C1 segment of cervical spinal cord (tissue), 14 donors: ENCODE results near the gene GDF15.
"Not testable (repeated sequence)": the region's sequence is repeated elsewhere in the genome, so short reads cannot be mapped to it uniquely, and the experiment has no call there.

Source experiments
- DNase-seq, 14 donors: peaks; one replicate each; lab custom pipeline; 2025; lab: John Stamatoyannopoulos, UW

The GDF15 gene

GRCh38 chr19:18364277-18364825 lies 21.6 kb upstream of the GDF15 start:
- DNase-seq = not testable (repeated sequence)

DNA sequence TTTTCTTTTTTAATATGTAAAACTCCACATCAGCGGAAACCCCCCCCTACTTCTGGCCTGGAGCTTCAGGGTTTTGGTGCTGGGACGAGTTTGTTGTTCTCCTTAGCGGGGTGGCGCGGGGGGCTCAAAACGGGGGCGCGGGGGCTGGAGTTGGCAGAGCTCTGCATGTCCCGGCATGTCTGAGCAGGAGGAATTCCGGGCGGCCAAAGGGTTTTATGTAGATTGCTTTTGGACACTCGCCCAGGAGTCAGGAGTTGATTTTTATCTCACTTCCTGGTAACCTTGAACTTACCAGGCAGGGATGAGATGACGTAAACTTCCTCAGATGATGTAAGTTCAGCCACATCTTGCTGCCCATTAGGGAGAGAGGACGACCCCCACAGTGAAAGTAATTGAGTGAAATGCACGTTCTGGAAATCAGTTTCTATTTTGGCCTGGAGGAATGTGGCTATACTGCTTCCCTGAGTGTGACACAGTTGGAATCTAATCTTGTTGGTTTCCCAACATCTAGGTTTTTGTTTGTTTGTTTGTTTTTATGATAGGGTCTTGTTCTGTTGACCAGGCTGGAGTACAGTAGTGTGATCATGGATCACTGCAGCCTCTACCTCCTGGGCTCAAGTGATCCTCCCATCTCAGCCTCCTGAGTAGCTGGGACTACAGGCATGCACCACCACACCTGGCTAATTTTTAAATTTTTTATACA lies 21.0 kb upstream of the GDF15 start:
- peak in 4 of 14 donors; percentile 1 to 19 (median 9) for DNase-seq

DNA sequence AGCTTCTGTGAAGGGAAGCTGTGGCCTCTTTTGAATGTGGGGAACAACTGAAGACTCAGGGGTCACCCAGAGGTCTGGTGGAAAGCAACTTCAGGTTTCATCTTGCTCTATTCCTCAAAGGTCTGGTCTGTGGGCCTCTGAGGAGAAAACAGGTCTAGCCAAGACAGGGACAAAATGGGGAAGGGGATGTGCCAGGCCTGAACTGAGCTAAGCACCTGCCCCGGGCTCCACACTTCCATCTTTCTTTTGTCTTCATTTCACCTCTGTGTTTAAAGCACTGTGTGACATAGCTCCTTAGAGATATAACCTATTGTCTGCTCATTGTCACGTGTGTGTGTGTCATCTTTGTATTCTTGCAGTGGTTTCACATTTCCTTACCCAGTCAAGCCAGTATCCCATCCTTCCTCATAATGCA lies 19.9 kb upstream of the GDF15 start:
- no peak for DNase-seq

- no peak for DNase-seq
Measured at GRCh38 chr19:18368504-18369222, 17.3 kb upstream of the GDF15 start.

DNA sequence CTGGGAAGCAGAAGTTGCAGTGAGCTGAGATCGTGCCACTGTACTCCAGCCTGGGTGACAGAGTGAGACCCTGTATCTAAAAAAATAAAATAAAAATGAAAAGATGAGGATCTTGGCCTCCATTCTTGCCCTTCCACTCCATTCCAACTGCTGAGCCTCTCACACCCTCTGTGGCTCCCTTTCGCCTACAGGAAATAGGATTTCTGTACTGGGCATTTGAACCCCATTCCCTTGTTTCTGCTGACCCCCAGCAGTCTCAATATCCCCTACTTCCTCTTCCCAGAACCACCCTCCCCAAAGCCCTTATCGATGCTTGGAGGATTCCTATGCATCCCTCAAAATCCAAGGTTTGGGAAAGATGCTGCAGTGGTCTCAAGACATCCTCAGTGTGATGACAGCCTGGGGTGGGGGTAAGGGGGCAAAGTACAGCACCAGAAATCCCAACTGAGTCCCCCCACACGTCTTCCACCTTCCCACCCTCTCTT lies 12.5 kb upstream of the GDF15 start:
- DNase-seq = no peak

DNA sequence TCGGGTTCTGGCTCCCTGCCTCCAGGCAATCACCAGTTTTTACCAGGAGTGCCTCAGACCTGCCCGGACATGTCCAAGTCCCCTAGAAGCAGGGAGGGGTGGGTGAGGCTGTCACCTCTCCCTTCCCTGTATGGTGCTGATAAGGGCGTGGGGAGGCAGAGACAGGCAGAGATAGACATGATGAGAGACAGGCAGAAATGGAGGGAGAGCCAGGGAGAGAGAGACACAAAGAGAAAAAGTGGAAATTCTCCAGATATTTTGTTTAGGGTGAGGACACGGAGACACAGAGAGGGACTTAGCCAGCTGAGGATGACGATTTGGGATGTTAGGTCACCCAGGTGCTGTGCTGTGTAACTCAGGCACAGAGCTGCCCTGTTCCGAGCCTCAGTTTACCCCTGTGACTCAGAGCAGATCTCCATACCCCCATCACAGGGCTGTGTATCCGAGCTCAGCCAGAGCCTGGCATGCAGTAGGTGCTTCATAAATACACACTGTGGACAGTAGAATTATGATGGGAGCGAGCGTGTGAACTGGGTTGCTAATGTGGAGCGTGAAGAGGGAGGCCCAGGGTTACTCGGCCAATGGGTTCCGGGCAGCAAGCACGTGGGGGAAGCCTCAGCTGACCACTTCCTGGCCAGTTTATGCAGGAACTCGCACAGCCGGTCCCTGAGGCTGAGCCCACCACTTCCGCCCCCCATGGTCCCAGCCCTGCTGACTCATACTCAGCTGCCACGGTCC lies 11.9 kb upstream of the GDF15 start:
- peak in 13 of 14 donors; percentile 18 to 91 (median 64) for DNase-seq

- DNase-seq = no peak
Measured at GRCh38 chr19:18377026-18377425, 8.9 kb upstream of the GDF15 start.

DNA sequence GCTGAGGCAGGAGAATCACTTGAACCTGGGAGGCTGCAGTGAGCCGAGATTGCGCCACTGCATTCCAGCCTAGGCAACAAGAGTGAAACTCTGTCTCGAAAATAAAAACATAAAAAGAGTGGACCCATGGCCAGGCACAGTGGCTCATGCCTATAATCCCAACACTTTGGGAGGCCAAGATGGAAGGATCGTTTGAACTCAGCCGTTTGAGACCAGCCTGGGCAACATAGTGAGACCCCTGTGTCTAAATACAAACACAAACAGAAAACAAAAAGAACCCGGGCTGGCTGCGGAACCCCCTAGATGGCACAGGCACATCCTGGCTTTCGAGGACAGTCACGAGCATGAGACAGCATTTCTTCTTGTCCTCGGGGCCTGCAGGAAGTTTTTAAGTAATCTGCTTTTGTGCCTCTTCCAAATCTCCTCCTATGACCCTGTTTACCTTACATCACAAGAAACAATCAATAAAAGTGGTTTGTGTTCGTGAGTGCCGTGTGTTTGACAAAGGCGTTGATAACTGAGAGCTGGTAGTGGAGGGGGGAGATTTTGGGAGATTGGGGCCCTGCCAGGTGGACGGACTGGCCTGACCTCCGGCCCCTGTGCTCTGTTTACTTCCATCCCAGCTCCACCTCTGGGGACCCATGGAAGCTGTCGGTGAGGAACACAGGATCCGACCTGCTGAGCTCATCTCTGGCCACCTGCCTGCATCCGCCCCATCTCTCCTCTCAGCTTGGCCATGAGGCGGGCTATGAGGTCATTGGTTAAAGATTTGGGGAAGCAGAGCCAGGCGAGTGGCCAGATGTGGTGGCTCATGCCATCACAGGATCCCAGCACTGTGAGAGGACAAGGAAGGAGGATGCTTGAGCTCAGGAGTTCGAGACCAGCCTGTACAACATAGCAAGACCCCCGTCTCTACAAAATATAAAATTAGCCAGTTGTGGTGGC lies 5.9 kb upstream of the GDF15 start:
- DNase-seq = peak in 2 of 14 donors; percentile 19 to 42

DNA sequence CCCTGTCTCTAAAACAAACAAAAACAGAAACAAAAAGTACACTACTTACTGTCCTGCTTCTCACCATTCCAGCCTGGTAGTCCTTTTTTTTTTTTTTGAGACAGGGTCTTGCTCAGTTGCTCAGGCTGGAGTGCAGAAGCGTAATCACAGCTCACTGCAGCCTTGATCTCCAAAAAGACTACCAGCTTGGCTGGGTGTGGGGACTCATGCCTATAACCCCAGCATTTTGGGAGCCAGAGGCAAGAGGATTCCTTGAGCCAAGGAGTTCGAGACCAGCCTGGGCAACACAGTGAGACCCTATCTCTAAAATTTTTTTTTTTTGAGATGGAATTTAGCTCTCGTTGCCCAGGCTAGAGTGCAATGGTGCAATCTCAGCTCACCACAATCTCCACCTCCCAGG lies 5.1 kb upstream of the GDF15 start:
- no peak for DNase-seq

DNA sequence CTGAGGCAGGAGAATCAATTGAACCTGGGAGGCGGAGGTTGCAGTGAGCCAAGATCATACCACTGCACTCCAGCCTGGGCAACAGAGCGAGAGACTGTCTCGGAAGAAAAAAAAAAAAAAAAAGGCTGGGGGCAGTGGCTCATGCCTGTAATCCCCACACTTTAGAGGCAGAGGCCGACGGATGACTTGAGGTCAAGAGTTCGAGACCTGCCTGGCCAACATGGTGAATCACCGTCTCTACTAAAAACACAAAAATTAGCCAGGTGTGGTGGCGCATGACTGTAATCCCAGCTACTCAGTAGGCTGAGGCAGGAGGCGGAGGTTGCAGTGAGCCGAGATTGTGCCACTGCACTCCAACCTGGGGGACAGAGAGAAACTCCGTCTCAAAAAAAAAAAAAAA lies 2.3 kb upstream of the GDF15 start:
- DNase-seq = not testable (repeated sequence)

DNA sequence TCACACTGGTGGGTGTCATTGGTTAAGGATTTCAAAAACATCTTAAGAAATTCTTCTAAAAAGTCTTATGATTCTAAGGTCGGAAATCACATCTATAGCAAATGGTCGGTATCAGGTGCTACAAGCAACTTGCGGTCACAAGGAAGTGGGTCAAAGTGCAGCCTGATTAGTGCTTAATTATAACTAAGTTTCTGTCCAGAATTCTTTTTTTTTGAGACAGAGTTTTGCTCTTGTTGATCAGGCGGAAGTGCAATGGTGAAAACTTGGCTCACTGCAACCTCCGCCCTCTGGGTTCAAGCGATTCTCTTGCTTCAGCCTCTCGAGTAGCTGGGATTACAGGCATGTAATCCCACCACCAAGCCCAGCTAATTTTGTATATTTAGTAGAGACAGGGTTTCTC lies 1.2 kb upstream of the GDF15 start:
- DNase-seq = no peak

DNA sequence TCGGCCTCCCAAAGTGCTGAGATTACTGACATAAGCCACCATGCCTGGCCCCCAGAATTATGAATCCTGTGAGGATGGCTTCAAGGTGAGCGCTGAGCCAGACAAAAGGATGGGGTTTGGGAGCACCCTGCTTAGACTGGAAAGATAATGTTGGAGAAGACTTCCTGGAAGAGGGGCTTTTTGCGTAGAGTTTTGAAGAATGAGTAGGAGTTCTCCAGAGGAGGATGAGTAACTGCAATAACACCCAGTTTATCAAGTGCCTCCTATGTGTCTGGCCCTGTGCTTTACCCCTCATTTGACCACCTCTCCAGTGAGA lies 641 bp upstream of the GDF15 start:
- no peak for DNase-seq

- DNase-seq = no peak
Measured at GRCh38 chr19:18386543-18387271, 749 bp downstream of the GDF15 start.

- peak in 12 of 14 donors; percentile 9 to 80 (median 44) for DNase-seq
Measured at GRCh38 chr19:18388100-18388959, 2.4 kb downstream of the GDF15 start.

- no peak for DNase-seq
Measured at GRCh38 chr19:18388960-18389725, 3.2 kb downstream of the GDF15 start.

DNA sequence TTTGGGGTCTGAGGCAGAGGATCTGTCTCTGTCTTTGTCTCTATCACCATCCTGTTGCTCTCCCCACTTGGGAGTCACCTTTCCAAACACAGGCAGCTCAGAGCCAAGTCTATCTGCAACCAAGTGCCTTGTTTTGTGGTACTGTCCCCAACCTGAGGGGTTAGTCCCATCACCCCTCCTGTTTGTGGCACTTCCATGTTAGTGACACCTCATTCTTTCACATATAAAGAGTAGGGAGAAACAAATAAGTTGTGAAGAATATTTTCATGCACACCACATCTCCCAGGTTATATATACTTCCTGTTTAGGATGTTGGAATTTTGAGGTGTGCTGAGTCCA lies 3.7 kb downstream of the GDF15 start:
- DNase-seq = no peak

DNA sequence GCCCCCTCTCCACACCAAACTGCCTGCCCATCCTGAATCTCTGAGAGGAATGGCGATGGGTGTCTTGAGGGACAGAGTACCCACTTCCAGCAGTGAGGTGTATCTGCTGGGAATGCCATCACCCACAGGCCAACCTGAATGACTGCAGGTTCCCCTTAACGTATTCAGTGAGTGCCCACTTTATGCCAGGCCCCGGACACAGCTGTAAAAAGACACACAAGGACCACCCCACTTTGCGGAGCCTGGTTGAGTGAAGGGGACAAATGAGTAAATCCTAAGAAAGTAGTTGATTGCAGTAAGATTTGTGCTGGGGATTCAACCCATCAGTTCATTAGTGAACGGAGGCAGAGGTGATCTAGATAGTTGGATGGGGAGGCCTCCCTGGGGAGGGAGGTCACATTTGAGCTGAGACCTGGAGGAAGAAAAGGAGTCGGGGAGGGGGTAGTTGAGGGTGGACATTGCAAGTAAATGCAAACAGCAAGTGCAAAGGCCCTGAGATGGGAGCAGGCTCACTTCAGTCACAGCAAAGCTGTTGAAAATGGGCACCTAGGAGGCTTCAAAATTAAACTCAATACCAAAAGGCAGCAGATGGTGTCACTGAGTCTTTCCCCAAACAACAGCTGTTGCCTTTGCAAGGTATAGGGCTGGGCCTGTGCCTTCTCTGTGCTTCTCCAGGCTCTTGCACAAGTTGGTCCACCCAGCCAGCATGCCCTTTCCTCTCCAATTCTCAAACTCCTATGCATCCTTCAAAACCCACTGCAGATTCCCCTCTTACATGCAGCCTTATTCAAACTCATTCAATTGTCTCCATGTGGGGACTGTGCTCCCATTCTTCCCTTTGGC lies 4.3 kb downstream of the GDF15 start:
- DNase-seq = no peak
